SK-N-DZ (cell line): ENCODE results near the gene CFH. TPM values are rescaled to one million over a fixed set of nuclear protein-coding genes. Genes with fewer than 3 reads are reported as not detected.
"Not testable (repeated sequence)": the region's sequence is repeated elsewhere in the genome, so short reads cannot be mapped to it uniquely, and the experiment has no call there.

ENCODE experiments used
- DNase-seq: peaks from one replicate; pipeline ENCODE4 v3.0.0-alpha.2; 2015; ENCODE audit warnings: low spot score
- polyA plus RNA-seq, 2 experiments: library from polyadenylated mRNA; depleted of rRNA; stranded (reverse); fragments of >200 nt; gene quantifications; 2 replicates each; pipeline ENCODE4 v1.2.3, GENCODE V29; 2014

Gene CFH
- 0.18 and 0.38 TPM in 2 replicates for polyA plus RNA-seq (2014; cell fraction: cytosol; rRNA removed)
- 0.63 and 0.67 TPM in 2 replicates for polyA plus RNA-seq (2014; cell fraction: nucleus; rRNA removed)

- DNase-seq, result no peak
Observed at GRCh38 chr1:196651637-196652215, at the start of gene CFH. Gene CFH, plus strand, starts transcription at chr1:196652043. Its CDS starts 75 bp downstream, at chr1:196652118.

DNA sequence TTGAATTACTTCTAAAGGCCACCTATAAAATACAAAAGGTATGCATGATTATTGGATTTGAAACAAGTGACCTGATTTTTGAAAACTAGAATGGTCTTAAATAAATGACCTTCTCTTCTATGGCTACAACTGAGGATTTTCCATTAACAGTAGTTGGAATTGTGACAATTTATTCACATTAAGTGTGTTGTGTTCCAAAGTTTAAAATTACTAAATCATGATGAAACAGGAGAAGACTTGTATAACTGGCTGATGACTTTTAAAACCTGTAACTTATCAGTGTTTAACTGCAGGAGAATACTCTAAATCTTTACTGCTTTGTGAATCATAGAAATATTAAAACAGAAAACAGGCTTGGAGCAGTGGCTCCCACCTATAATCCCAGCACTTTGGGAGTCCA, 48.2 kb upstream of the CFH start:
- DNase-seq, result no peak

DNA sequence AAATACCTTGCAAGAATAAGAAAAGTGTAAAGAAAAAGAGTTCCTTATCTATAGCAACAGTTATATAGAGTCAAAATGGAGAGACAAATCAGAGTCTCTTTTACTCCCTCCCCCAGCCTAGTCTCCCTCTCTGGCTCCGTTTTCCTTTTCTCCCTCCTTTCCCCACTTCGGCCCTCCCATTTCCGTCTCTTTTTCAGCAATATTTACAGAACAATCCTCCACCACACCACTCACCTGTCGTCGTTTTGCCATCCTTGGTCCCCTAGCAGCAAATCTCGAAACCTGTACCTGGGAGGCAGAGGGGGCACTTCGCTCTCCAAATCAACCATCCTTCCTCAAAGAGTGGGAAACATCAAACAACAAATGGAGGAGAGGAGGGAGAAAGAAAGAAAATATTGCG, 43.9 kb upstream of the CFH start:
- DNase-seq, result no peak

- peak; percentile 98 for DNase-seq
Observed at GRCh38 chr1:196608390-196609369, 43.2 kb upstream of the CFH start, which contains the start of gene KCNT2. Gene KCNT2, minus strand, starts transcription at chr1:196608440. Its CDS starts 131 bp downstream, at chr1:196608309.

- DNase-seq, result no peak
Observed at GRCh38 chr1:196609370-196609737, 42.5 kb upstream of the CFH start.

DNA sequence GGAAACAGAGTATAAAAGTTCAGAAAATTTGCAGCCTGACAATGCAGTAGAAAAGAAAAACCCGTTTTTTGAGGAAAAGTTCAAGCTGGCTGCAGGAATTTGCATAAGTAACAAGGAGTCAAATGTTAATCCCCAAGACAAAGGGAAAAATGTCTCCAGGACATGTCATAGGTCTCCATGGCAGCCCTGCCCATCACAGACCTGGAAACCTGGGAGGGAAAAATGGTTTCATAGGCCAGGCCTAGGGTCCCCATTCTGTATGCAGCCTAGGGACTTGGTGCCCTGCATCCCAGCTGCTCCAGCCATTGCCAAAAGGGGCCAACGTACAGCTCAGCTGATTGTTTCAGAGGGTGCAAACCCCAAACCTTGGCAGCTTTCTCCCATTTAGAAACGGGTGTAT, 40.0 kb upstream of the CFH start:
- DNase-seq, result no peak

GRCh38 chr1:196619721-196620120, 32.1 kb upstream of the CFH start:
- no peak for DNase-seq

- DNase-seq, result no peak
Observed at GRCh38 chr1:196623079-196623478, 28.8 kb upstream of the CFH start.

- no peak for DNase-seq
Observed at GRCh38 chr1:196628838-196629237, 23.0 kb upstream of the CFH start.

- DNase-seq, result no peak
Observed at GRCh38 chr1:196637606-196638005, 14.2 kb upstream of the CFH start.

DNA sequence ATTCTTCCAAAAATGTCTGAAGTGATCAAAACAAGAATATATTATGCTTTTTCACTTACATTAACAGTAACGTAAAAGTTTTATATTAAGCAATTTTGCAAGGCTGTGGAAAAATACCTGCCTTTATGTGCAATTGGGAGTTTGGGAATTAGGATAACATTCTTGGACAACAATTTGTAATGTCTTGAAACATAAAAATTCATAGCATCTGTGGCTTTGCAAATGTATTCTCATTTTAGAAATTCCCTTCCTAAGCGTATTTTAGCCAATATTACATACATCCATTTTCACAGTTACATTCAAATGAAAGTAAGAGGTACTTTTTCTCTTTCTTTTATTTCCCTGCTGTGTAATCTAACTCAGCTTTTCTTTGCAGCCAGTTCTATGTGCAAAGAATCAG, 13.4 kb upstream of the CFH start:
- DNase-seq, result no peak

DNA sequence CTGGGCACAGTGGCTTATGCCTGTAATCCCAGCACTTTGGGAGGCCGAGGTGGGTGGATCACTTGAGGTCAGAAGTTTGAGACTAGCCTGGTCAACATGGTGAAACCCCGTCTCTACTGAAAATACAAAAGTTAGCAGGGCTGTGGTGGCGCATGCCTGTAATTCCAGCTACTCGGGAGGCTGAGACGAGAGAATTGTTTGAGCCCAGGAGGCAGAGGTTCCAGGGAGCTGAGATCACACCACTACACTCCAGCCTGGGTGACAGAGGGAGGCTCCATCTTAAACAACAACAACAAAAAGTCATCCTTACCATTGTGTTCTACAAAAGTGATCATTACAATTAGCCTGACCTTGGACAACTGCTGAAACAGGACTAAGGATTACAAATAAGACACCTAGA, 12.6 kb upstream of the CFH start:
- DNase-seq, result not testable (repeated sequence)

DNA sequence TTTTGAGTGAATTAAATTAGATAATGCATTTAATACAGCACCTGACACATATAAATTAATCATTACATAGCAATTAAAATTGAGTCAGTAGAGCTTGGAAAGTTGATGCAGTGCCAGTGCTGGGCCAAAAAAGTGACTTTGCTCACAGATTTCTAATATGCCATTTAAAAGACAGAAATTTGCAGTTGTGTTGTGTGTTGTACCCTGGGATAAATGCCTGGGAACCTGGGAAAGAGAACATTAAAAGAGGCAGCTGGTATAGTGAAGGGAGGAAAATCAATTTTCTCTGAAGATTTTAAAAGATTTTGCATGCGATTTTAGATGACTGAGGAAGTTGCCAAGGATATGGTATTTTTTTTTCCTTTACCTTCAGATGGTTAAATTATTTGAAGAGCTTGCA, 10.9 kb upstream of the CFH start:
- no peak for DNase-seq

DNA sequence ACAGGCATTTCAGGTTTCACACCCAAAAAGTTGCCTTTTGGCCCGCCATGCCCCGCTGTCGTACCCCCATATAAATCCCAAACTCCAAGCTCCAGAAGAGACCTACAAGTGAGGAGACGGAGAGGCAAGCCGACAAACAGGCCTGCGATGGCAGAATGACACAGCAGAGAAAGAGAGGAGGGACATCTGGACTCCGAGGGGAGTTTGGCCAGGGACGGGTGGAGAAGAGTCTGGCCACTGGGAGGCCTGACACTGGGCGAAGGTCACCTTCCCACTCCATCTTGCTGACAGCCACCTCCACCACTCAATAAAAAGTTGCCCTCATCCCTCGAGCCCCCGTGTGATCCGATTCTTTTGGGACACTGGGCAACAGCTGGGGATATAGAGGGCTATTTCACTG, 1.9 kb upstream of the CFH start:
- DNase-seq, result no peak

GRCh38 chr1:196650403-196650802, 1.4 kb upstream of the CFH start:
- DNase-seq, result no peak

- no peak for DNase-seq
Observed at GRCh38 chr1:196651079-196651478, 764 bp upstream of the CFH start.

- no peak for DNase-seq
Observed at GRCh38 chr1:196654271-196654670, 2.4 kb downstream of the CFH start.

- DNase-seq, result no peak
Observed at GRCh38 chr1:196655071-196655470, 3.2 kb downstream of the CFH start.

DNA sequence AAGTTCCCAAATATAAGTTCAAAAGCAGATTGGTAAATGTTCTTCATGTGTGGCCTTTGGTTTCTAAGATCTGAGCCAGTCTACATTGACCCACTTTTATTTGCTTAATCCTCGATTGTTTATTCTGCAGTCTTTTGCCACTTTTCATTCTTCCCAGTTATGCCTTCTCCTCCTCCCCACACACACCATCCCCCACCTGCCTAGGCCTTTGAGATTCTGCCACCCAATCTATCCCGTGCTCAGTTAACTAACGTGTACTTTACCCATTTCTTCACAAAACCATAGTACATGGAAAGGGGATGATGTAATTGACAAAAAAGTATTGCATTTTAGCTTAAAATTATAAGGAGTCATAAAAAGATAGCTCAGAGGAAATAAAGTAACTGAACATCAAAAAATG, 3.7 kb downstream of the CFH start:
- DNase-seq, result no peak

DNA sequence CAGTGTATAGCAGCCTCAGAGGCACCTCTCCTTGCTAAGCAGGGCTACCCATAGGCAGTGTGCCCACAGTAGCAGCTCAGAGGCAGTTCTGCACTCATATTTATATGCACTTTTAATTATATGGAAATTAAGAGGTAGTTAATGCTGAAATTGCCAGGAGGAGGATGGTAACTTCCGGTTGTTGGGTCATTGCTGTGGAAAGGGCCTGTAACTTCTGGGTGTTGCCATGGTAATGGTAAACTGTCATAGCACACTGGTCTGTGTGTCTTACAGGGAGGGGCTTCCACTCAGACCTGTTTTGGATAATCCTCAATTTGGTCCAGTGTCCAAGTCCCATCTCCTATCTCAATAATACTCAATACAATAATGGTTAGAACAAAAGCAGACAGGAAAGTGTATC, 7.6 kb downstream of the CFH start:
- DNase-seq, result no peak

GRCh38 chr1:196660272-196660671, 8.4 kb downstream of the CFH start:
- no peak for DNase-seq

- DNase-seq, result peak; percentile 25
Observed at GRCh38 chr1:196660852-196661251, 9.0 kb downstream of the CFH start.

- DNase-seq, result no peak
Observed at GRCh38 chr1:196661345-196661744, 9.5 kb downstream of the CFH start.
